T-helper 1 cell (primary cell): ENCODE measurements around the gene CHTF18.
"Not testable (repeated sequence)": the region's sequence is repeated elsewhere in the genome, so short reads cannot be mapped to it uniquely, and the experiment has no call there.

Experiments
- DNase-seq, 5 donors: peaks; one replicate each; pipeline ENCODE4 v3.0.0-alpha.2; 2012 to 2020
- total RNA-seq, 4 donors: gene quantifications; one replicate each; lab custom pipeline; 2026; lab: John Stamatoyannopoulos, UW

The CHTF18 gene
- 19.3 to 27.2 (median 21.7) reads per million in 4 donors for total RNA-seq

DNA sequence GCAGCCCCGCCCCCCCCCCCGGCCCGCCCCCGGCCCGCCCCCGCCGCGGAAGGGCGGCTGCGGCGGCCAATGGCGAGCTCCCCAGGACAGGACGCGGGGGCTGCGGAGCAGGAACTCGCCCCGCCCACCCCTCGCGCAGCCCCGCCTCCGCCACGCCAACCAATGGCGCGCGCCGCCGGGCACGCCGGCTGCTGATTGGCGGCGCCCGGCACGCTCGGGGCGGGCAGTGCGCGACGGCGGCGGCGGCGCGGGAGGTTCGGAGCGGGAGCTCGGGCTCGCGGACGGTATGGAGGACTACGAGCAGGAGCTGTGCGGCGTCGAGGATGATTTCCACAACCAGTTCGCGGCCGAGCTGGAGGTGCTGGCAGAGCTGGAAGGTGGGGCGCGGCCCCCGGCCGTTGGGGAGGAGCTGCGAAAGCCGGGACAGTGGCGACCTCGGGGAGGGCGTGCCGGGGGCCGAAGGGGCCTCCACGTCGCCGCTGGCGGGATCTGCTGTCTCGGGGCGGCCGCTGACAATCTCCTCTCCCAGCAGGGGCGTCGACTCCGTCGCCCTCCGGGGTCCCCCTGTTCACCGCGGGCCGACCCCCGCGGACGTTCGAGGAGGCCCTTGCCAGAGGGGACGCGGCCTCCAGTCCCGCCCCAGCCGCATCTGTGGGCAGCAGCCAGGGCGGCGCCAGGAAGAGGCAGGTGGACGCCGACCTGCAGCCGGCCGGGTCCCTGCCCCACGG, at the start of gene CHTF18:
CHTF18 (plus strand) TSS at position 222 of the 728 bp plus-strand sequence; CDS start at position 287, 65 bp downstream.
- peak; percentile 88 to 96 (median 91) for DNase-seq

DNA sequence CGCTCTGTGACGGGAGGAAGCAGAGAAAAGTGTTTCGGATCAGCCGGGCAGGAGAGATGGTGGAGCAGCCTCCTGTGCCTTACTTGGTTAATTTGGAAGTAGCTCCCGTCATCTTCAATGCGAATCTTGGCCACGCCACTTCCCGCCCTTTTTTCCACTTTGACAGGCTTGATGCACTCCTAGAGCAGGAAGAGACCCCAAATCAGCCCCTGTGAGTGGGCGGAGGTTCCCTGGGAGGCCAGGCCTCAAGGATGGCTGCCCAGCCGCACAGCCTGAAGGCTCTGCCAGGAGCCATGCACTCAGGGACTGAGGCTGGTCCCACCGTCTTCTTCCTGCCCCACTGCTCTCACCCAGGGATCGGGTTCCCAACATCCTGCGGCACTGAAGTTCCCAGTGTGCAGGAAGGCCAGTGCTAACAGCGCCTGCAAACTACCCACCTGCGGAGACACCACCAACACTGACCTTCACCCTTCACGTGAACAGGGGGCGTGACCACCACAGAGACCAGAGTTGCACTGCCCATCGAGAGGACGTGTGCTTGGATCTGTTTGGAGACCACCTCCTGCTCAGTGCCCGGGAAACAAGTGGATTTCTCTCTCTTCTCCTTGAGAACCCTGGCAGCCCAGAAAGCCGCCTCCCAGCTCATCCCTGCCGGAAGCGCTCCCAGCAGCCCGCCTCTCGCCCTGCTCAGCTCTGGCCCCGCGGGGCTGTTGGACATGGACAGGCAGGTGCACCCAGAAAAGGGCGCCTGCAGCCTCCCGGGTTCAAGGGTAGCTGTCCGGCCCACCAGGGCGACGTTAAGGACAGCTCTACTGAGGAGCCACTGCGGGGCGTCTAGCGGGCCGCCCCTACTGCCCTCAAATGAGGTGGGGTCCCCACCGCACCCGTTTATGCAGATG, 48.6 kb upstream of the CHTF18 start:
- no peak for DNase-seq

DNA sequence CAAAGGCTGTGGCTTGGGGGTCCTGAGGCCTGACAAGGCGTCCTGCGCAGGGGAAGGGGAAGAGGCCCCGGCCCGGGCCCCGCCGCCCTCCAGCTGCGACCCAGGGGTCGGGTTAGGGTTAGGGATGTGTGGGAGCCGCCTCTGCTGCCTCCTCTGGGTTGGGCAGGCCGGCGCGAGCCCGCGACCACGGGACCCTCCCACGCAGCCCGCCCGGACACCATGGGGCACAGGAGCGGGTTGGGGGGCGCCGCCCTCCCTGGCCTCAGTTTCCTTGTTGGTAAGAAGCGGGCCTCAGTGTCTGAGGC, 48.0 kb upstream of the CHTF18 start:
- DNase-seq: no peak

DNA sequence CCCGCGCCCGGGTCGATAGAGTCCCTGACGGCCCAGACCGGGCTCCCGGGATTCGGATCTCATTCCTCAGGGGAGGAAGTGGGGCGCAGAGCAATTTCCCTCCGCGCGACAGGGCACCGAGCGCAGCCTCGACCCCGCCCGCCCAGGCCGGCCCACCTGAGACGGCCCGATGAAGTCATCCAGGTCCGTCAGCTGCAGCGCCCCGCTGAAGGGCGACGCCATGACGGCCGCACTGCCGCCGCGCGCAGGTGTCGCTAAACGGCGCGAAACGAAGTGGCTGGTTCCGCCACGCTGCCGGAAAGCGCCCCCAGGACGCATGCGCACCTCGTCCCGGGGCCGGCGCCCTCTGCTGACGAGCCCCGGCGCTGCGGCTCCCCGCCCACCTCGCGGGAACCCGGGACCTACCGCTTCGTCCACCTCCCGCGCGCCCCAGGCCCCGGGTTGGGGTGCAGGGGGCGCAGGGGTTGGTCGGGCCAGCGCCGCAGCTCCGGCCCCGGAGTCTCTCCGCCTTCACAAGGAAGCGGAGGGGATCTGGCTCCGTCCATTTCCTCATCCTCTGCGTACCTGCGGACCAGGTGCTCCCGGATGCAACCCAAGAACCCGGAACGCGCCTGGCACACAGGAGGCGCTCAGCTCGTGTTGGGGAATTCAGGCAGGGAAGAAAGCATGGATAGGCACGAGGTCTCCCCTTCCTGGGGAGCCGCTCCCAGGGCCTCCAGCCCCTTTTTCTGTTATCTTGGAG, 47.5 kb upstream of the CHTF18 start, which contains the start of gene CIAO3:
CIAO3 (minus strand) TSS at position 234 of the 742 bp plus-strand sequence; CDS start at position 222, 12 bp downstream.
- DNase-seq: peak; percentile 78 to 90 (median 89)

DNA sequence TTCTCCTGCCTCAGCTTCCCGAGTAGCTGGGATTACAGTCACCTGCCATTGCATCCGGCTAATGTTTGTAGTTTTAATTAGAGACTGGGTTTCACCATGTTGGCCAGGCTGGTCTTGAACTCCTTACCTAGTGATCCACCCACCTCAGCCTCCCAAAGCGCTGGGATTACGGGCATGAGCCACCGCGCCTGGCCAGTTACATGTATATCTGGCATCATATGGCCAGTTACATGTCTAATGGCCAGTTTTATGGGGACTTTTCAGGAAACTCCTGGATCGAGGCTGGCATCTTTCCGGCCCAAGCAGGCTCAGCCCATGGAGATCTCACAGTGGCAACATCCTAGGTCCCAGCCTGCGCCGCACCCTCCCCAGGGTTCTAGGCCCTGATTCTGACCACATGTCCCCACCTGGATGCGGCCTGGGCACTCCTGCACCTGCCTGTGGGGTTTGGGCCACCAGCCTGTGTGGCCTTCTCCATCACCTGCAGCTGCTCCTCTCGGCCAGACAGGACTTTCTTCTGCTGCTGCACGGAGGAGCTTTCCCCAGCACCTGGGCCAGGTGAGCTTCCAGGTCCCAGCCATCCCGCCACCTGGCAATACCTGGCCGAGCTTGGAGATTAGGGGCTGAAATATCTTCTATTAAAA, 46.3 kb upstream of the CHTF18 start:
- DNase-seq: no peak

DNA sequence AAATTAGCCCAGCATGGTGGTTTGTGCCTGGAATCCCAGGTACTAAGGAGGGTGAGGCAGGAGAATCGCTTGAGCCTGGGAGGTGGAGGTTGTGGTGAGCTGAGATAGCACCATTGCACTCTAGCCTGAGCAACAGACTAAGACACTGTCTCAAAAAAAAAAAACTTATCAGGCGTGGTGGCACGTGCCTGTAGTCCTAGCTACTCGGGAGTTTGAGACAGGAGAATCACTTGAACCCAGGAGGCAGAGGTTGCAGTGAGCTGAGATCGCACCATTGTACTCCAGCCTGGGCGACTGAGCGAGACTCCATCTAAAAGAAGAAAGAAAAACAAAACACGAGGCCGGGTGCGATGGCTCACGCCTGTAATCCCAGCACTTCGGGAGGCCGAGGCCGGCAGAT, 45.5 kb upstream of the CHTF18 start:
- DNase-seq: not testable (repeated sequence)

DNA sequence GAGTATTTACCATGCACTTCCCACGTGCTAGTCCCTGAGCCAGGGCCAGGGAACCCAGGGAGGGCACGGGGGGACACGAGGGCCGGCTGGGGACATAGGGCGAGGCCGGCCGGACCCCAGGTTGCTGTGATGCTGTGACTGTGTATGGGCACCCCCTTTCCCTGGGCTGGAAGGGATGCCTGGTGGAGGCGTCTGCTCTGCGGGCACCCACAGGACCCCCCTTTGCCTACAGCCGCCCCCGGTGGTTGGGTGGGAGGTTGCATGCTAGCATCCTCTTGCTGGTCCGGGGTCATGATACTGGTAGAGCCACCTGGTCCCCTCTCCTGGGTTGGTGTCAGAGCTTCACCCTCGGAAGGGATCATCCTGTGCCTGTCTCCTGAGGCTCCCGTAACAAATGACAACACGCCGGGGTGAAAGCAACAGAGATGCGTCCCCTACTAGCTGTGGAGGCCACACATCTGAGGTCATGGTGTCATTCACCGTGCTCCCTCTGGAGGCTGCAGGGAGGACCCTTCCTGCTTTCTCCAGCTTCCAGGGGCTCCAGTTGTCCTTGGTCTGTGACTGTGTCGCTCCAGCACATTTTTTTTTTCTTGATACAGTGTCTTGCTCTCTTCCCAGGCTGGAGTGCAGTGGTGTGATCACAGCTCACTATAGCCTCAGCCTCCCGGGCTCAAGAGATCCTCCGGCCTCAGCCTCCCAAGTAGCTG, 44.5 kb upstream of the CHTF18 start:
- no peak for DNase-seq

DNA sequence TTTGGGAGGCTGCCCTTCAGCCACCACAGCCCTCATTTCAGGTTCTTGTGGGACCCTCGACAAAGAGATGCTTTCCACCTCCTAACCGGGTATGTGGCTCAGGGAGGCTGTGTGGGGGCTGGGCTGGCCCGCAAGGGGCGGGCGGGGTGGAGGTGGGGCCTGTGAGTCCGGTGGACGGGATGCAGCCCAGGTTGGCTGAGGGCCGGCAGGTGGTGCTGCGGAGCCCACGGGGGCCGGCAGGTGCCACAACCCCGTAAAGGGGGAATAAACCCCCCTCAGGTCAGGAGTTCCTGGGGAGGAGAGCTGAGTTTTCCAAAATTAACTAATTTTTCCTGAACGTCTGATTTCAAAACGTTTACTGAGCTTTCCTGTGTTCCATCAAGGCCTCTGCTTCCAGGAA, 42.7 kb upstream of the CHTF18 start:
- DNase-seq: no peak

DNA sequence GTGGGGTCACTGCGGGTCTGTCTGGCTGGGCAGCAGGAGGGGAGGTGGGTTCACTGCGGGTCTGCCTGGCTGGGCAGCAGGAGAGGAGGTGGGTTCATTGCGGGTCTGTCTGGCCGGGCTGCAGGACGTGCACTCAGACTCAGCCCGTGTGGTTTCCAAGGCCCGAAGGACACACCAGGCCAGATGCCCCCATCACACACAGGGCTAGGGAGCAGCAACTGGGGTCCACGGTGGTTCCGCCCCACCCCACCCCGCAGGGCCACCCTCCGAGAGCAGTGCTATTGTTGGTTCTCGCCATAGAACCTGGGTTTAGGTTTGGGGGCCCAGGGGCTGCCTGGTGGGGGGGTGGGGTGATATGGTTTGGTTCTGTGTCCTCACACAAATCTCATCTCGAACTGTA, 41.8 kb upstream of the CHTF18 start:
- DNase-seq: no peak

DNA sequence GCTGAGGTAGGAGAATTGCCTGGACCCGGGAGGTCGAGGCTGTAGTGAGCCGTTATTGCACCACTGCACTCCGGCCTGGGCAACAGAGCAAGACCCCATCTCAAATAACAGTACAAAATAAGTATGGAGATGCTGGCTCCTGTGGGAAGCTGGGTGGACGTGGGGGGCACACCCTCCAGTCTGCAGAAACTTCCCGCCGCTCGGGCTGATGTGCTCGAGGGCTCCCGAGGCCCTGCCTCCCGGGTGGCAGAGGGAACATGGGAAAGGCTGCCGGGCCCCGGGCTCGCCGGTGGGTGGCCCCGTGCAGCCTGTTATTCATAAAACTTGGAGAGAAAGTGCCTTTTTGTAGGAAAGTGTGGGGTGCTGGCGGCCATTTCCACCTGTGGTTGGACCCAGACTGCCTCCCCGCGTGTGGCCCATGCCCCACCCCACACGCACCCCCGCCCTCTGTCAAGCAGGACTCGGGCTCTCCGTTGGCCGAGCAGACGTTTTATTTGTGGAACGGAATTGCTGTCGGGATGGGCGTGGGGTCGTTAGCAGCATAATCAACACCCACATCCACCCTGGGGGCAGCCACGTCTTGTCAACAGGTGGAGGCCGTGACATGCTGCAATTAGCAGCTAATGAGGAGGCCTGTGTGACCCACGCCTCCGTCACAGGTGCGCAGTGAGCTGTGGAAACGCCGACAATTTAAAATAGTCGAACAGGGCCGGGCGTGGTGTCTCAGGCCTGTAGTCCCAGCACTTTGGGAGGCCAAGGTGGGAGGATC, 40.3 kb upstream of the CHTF18 start:
- no peak for DNase-seq

DNA sequence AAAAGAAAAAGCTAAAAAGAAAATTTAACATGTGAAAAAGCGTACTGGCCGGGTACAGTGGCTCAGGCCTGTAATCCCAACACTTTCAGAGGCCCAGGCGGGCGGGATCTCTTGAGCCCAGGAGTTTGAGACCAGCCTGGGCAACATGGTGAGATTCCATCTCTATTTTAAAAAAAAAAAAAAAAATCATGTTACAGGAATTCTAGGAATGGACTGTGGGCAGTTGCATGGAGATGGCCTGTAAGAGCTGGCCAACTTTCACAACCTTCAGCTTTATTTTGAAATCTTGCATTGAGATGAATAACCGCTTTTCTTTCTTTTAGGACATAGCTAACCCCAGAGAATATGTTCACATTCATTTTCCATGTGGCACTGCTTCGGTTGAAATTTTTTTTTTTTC, 39.4 kb upstream of the CHTF18 start:
- no peak for DNase-seq

DNA sequence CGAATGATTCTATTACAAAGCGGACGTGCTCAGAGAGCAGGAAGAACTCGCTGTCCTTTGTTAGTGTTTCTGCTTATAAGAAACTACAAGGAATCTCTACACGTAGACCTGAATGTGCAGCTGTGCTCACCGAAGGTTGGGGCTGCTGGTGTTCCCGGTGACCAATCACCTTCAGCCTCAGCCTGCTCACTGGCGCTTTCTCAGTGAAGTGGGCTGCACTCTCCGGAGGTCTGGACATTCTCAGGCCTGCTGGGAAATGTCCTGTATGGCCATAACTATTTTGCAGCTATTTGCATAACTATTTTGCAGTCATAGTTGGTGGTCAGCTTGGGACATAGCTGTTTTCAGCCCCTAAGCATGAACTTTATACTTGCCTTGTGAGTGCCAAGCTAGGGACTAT, 37.9 kb upstream of the CHTF18 start:
- DNase-seq: no peak

DNA sequence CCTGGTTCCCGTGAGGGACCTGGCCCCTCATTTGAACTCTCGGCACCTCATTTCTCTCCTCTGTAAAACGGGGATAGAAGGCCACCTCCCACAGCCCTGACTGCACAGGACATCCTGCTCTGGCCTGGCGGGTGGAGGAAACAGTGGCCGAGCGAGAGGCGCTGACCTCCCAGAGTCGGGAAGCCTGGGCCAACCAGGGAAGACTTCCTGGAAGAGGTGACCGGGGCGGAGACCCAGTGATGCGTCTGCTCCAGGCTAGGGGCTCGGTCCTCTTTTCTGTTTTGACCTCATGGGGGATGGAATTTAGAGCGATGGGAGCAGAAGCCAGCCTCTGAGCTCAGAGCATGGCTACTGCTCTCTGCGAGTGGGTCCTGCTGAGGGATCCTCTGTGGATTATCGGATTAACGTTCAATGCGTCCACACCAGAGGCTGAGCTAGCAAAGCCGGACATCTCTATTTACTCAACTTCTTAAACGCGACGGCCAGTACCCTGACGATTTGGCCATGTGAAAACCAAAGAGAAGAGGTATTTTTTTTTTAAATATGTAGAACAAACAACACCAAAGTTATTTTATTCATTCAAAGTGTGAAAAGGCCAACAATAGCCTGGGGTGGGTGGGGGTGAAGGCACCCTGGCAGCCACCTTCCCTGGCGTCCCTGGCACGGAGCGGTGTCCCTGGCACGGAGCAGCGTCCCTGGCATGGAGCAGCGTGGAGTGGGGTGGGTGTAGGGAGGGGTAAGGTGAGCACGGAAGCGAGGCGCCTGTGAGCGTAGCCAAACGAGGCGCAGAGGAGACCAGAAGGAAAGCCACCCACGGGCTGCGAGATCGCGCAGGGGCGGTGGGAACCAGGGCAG, 37.0 kb upstream of the CHTF18 start:
- DNase-seq: no peak

DNA sequence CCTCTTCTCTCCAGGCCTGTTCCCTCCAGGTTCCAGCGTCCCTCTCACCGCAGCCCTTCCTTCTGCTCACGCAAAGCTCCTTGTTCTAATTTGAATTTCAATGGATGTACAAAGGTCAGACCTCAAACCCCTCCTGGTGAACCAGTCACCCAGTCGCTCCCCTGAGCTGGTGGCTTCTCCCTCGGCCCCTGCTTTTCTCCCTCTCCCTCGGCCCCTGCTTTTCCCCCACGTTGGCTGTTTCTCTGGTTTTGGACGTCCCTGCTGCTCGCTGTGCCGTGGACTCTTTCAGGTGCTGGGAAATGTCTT, 36.5 kb upstream of the CHTF18 start:
- no peak for DNase-seq

DNA sequence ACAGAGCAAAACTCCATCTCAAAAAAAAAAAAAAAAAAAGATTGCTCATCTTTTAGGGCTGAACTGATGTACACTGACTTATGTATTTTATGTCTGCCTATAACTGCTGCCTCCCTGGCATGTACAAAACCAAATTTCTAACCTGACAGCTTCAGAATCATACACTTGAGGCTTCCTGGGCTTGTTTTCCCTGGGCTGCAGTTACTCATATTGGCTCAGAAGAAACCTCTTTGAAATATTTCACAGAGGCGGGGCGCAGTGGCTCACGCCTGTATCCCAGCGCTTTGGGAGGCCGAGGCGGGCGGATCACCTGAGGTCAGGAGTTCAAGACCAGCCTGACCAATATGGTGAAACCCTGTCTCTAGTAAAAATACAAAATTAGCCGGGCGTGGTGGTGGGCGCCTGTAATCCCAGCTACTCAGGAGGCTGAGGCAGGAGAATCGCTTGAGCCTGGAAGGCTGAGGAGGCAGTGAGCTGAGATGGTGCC, 34.3 kb upstream of the CHTF18 start:
- not testable (repeated sequence) for DNase-seq

DNA sequence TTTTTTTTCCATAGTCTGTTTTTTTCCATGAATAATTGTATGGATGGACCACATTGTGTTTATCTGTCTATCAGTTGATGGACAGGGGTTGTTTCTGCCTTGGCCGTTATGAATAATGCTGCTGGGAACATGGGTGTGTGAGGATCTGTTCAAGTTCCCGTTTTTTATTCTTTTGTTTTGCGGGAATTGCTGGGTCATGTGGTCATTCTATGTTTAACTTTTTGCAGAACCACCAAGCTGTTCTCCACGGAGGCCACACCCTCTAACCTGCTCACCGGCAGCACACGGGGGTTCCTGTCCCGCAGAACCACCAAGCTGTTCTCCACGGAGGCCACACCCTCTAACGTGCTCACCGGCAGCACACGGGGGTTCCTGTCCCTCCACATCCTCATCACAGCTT, 33.8 kb upstream of the CHTF18 start:
- no peak for DNase-seq

DNA sequence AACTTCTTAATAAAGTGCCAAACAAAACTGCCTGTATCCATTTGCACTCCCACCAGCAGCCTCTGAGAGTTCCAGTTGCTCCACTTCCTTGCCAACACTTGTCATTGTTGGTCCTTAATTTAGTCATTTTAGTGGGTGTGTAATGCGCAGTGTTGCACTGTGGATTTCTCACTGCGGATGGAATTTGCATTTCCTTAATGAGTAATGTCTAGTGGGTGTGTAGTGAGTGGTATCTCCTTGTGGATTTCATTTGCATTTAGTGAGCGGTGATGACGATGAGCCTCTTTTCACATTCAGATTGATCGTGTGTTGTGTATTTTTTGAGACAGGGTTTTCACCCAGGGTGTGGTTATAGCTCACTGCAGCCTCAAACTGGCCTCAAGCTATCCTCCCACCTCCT, 32.0 kb upstream of the CHTF18 start:
- no peak for DNase-seq

DNA sequence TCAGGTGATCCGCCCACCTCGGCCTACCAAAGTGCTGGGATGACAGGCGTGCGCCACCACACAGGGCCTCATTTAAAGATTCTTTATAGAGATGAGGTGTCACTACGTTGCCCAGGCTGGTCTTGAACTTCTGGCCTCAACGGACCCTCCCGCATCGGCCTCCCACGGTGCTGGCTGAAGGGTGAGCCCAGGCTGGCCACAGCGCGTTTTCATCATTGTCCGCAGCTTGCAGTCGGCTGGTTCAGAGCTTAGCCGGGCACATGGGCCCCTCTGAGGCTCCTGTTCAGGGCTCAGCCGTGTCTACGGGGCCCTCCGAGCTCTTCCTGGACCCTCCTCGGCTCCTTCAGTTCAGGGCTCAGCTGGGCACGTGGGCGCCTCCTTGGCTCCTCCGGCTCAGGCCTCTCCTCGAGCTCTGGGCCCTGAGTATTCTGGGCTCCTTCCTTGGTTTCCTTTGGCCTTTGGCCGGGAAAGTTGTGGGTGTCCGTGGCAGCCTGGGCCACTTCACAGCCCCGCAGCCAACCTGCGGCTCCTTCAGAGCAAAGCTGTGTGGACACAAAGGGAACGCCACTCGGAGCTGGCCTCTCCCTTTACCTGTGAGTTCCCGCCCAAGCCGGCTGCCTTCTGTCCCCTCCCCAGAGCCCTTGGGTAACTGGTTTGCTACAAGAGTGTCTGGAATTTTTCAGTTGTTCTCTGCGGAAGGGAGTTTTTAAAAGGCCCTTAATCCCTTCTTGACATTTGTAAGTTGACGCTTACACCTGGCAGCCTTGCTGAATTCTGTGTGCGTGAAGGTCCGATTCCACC, 29.1 kb upstream of the CHTF18 start:
- no peak for DNase-seq

DNA sequence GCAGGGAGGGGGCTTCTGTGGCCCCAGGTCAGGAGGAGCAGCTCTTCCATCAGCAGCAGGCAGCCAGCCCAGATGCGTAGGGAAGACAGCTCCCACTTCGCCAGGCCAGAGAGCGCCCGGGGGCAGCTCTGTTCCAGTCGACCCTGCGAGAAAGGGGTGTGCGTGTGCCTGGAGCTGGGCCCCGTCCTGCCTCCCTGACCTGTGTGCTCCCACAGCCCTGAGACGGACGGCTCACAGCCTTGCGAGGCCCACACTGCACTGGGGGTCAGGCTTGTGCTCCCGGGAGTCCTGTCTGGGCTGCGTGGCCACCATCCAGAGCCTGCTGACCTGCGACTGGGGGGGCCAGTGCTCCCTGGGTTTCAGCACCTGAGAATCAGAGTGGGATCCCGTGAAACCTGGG, 28.4 kb upstream of the CHTF18 start:
- no peak for DNase-seq
